GM12873 (cell line): Measurements from ENCODE around the gene AFF3.

ENCODE experiments used
- TF ChIP-seq, protein P1 (sequence below): IDR thresholded peaks from 2 replicates; pipeline ENCODE4 v1.5.1; 2012; ENCODE audit warnings: low read depth, mild to moderate bottlenecking, moderate library complexity, low read length, control low read depth; ENCODE audit not compliant: insufficient read depth; ENCODE audit errors: missing control alignments

Gene AFF3

DNA sequence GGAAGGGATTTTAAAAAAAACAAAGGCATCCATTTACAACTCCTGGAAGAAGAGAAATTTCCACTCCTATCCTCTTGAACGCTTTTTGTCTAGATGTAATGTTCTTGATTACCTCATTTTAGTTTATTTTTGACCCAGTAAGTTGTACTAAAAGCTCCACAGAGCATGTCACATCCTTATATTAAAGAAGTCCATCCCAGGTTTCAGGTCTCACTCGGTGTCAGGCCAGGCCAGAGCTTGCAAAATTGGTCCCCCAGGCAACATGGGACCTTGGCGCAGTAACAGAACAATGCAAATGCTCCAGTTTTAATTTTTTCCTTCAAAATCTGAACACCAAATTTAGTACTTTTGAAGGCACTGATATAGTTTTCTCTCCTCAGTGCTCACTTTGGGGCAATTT is 434.2 kb downstream of the AFF3 start:
- TF ChIP-seq, protein P1, sequence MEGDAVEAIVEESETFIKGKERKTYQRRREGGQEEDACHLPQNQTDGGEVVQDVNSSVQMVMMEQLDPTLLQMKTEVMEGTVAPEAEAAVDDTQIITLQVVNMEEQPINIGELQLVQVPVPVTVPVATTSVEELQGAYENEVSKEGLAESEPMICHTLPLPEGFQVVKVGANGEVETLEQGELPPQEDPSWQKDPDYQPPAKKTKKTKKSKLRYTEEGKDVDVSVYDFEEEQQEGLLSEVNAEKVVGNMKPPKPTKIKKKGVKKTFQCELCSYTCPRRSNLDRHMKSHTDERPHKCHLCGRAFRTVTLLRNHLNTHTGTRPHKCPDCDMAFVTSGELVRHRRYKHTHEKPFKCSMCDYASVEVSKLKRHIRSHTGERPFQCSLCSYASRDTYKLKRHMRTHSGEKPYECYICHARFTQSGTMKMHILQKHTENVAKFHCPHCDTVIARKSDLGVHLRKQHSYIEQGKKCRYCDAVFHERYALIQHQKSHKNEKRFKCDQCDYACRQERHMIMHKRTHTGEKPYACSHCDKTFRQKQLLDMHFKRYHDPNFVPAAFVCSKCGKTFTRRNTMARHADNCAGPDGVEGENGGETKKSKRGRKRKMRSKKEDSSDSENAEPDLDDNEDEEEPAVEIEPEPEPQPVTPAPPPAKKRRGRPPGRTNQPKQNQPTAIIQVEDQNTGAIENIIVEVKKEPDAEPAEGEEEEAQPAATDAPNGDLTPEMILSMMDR: no peak

DNA sequence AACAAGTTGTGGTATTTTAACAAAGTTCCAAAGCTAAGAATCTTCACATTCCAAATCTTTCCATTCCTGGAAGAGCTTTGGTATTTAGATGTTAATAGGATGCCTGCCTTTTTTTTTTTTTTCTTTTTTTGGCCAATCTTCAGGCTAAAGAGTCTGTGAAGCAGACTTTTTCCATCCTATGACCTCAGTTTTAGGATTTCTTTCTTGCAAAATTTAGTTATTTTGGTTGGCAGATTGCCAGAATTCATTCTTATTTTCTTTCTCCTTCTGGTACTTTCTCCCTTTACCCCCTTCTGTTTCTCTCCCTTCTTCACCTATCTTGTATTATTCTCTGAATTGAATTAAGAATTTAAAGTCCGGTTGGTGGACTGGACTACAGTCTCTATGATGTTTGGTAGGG is 434.8 kb downstream of the AFF3 start:
- TF ChIP-seq, protein P1: no peak

DNA sequence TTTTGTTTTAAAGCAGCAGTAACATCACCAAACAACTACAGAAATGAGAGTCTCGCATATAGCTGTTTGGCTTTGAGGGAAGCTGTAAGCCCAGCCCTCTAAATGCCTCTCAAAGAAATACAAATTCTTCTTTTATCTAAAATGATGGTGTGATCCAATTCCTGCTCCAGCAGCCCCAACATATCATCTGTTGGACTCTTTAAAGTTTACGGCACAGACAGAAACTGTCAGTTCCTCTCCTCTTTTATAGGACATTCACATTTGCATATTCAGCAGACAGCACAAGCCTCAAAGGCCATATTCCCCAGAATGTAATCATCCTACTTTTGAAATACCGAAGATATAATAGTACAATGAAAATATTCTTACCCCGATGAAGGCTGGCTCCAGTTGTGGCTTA is 435.7 kb downstream of the AFF3 start:
- TF ChIP-seq, protein P1: no peak

DNA sequence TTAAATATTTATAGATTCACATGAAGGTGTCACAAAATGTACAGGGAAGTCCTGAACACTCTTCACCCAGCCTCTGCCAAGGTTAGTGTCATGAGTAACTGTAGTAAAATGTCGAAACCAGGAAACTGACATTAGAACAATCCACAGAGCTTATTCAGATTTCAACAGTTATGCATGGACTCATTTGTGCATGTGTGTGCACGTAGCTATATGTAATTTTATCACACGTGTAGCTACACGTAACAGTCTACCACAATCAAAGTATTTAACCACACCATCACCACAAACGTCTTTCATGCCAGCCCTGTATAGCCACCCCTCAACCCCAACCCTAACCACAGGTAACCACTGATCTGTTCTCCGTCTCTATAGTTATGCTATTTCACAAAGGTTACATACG is 440.9 kb downstream of the AFF3 start:
- TF ChIP-seq, protein P1: no peak

DNA sequence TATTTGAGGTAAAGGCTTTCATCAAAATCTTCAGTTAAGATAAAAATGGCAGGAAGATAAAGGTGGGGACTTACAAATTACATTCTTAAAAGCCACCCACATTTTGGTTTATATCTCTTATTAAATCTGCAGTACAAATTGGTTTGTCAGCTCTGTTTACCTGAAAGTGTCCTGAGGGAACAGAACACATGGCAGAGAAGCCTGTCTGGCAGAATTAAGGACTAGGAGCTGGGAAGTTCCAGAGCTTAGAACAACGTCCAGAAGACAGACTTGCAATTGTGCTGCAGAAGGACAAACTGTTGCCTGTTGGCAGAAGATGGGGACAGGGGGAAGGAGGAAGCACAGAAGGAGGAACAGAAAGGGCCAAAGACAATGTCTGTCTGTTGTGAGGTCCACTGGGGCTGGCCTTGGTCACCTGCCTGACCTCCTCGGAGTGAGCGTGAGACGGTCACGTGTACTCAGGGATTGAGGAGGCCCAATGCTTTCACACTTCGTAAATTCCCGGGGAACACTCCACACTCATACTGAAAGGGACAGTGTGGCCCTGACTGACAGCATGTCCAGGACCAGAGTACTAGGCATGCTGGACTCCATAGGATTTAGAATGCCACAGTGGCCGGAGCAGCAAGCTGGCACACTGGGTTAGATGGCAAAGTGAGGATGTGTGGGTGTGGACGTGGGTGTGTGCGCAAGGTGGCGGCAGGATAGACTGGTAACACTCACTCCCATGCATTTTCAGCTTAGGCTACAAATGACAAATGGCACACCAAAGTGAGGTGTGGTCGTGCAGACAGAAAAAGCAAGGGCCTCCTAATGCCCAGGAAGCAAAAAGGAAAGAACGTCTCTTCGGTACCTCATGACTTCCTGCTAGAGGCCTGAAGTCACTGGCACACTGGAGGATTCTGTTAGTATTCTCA is 441.6 kb downstream of the AFF3 start:
- TF ChIP-seq, protein P1: no peak

DNA sequence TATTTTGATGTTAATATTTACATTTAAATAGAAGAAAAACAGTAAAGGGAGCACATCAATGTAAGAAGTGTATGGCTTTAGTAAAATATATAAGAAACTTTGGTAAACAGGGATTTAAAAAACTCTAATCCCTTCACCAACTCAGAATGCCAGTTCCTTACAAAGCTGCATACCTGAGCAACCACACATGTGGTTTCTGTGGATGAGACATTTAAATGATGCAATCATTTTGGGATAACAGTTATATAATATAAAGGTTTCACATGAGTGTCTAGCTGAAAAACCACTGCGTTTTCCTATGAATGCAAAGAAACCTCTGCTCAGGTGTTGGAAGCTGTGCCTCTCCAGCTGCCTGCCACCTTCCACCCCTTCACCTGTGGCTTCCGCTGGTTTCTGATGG is 443.5 kb downstream of the AFF3 start:
- TF ChIP-seq, protein P1: no peak

DNA sequence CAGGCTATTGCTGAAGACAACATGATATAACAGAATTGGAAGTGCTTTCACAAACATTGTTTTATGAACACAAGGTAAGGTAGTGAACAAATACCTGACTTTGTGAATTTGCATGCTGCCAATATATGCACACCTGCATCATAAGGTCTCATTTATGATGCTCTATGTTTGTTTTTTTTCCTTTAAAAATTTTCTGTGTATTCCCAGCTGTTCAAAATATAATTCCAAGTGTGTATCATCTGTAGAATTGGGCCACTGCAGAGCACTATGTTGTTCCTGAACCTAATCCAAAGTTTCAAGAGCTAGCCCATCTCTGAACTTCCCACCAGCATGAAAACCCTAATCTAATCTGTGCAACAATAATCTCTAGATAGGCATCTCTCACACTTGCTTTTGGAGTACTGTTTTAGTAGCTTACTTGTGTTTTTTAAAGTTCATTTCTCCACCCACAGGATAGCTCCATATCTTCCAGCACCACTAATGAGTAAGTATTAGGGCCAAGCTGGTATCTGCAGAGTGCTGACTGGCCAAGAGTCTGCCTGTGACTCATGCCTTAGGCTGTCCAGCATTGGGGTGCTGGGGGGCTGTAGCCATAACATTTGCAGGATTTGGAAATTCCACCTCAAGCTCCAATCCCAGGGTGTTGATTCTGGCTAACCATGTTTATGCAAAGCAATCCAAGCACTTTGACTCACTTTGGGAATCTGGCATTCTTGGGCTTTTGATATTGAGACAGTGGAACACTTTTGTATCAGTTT is 444.4 kb downstream of the AFF3 start:
- TF ChIP-seq, protein P1: no peak
